SJSA1 (cell line): Measurements from ENCODE around the gene CEMIP2. TPM values are rescaled to one million over a fixed set of nuclear protein-coding genes. Genes with fewer than 3 reads are reported as not detected.
A peak's percentile ranks its signal among the peaks of the same experiment; 100 is the strongest.

ENCODE experiments used
- DNase-seq, 2 experiments: peaks; one replicate each; pipeline ENCODE4 v3.0.0-alpha.2; 2015 to 2020; ENCODE audit warnings: low spot score in 2 of 2, low read depth in 1 of 2
- H3K27ac ChIP-seq: fragments of 250-450 bp; sonication (Bioruptor Pico); 2 replicates; pipeline ENCODE4 v1.5.1; 2020; ENCODE audit warnings: mild to moderate bottlenecking, moderate library complexity
- H3K27me3 ChIP-seq: fragments of 250-450 bp; sonication (Bioruptor Pico); replicated peaks from 2 replicates; pipeline ENCODE4 v1.5.1; 2020; ENCODE audit warnings: mild to moderate bottlenecking, moderate library complexity
- H3K36me3 ChIP-seq: fragments of 250-450 bp; sonication (Bioruptor Pico); 2 replicates; pipeline ENCODE4 v1.5.1; 2020; ENCODE audit warnings: mild to moderate bottlenecking
- H3K4me1 ChIP-seq: fragments of 250-450 bp; sonication (Bioruptor Pico); replicated peaks from 2 replicates; pipeline ENCODE4 v1.6.1; 2021; ENCODE audit warnings: mild to moderate bottlenecking
- H3K4me3 ChIP-seq: fragments of 250-450 bp; sonication (Bioruptor Pico); 2 replicates; pipeline ENCODE4 v1.5.1; 2020; ENCODE audit warnings: mild to moderate bottlenecking
- H3K9me3 ChIP-seq: fragments of 250-450 bp; sonication (Bioruptor Pico); replicated peaks from 2 replicates; pipeline ENCODE4 v1.5.1; 2020; ENCODE audit warnings: mild to moderate bottlenecking
- total RNA-seq: library from RNA; depleted of rRNA; stranded (reverse); fragments of >200 nt; shearing (Covaris generic); gene quantifications from 2 replicates; pipeline ENCODE4 v1.2.3, GENCODE V29; 2014

The CEMIP2 gene
- total RNA-seq, 1 experiment from 2014 or later: 14.8 TPM

- H3K4me1 ChIP-seq: peaks cover 5% of the 10 kb centered on the region; the same call in 1 of the 2 replicates
- no peak overlapping the region for H3K4me3 ChIP-seq
- DNase-seq: no peak
- no peaks in the 10 kb centered on the region for H3K27me3 ChIP-seq
- H3K9me3 ChIP-seq: no peaks in the 10 kb centered on the region
- H3K27ac ChIP-seq: no peak overlapping the region
- H3K36me3 ChIP-seq: peaks cover 7% of the 10 kb centered on the region
These were observed 16.0 kb downstream of the CEMIP2 start for GRCh38 chr9:71752352-71752751.

GRCh38 chr9:71748280-71748743 is 20.0 kb downstream of the CEMIP2 start:
- no peak for DNase-seq
- Histone ChIP-seq H3K27ac (no peak overlapping the region), H3K9me3 (no peaks in the 10 kb centered on the region)

GRCh38 chr9:71747576-71747975 is 20.7 kb downstream of the CEMIP2 start:
- Histone ChIP-seq H3K27ac (no peak overlapping the region), H3K4me1 (peaks cover 18% of the 10 kb centered on the region)
- DNase-seq: no peak

More at GRCh38 chr9:71748280-71748743, 20.0 kb downstream of the CEMIP2 start:
- H3K4me3 ChIP-seq: no peak overlapping the region
- peaks cover 15% of the 10 kb centered on the region for H3K36me3 ChIP-seq
- peaks cover 11% of the 10 kb centered on the region for H3K4me1 ChIP-seq
- no peaks in the 10 kb centered on the region for H3K27me3 ChIP-seq

GRCh38 chr9:71746758-71747125 is 21.6 kb downstream of the CEMIP2 start:
- no peak for DNase-seq
- H3K4me3 ChIP-seq: no peak overlapping the region
- no peaks in the 10 kb centered on the region for H3K27me3 ChIP-seq
- no peaks in the 10 kb centered on the region for H3K9me3 ChIP-seq
- H3K36me3 ChIP-seq: peaks cover 15% of the 10 kb centered on the region
- no peak overlapping the region for H3K27ac ChIP-seq
- H3K4me1 ChIP-seq: peaks cover 24% of the 10 kb centered on the region

More at GRCh38 chr9:71747576-71747975, 20.7 kb downstream of the CEMIP2 start:
- Histone ChIP-seq H3K4me3 (no peak overlapping the region), H3K27me3 (no peaks in the 10 kb centered on the region), H3K36me3 (peaks cover 15% of the 10 kb centered on the region), H3K9me3 (no peaks in the 10 kb centered on the region)

GRCh38 chr9:71746023-71746757 is 22.1 kb downstream of the CEMIP2 start:
- H3K36me3 ChIP-seq: peaks cover 15% of the 10 kb centered on the region
- H3K4me1 ChIP-seq: peaks cover 26% of the 10 kb centered on the region
- H3K27me3 ChIP-seq: no peaks in the 10 kb centered on the region
- no peaks in the 10 kb centered on the region for H3K9me3 ChIP-seq
- H3K27ac ChIP-seq: no peak overlapping the region
- no peak for DNase-seq
- no peak overlapping the region for H3K4me3 ChIP-seq

- DNase-seq: no peak
- H3K4me3 ChIP-seq: no peak overlapping the region
- H3K27me3 ChIP-seq: no peaks in the 10 kb centered on the region
- peaks cover 16% of the 10 kb centered on the region for H3K36me3 ChIP-seq
- peaks cover 26% of the 10 kb centered on the region for H3K4me1 ChIP-seq
- H3K27ac ChIP-seq: no peak overlapping the region
- H3K9me3 ChIP-seq: no peaks in the 10 kb centered on the region
These were observed 23.4 kb downstream of the CEMIP2 start for GRCh38 chr9:71744754-71745521.

- no peaks in the 10 kb centered on the region for H3K27me3 ChIP-seq
- H3K4me3 ChIP-seq: no peak overlapping the region
- peak overlapping the region; percentile 51; the same call in 1 of the 2 replicates for H3K27ac ChIP-seq
- H3K4me1 ChIP-seq: peaks cover 26% of the 10 kb centered on the region
- no peak for DNase-seq
- peaks cover 18% of the 10 kb centered on the region for H3K36me3 ChIP-seq
- no peaks in the 10 kb centered on the region for H3K9me3 ChIP-seq
These were observed 24.4 kb downstream of the CEMIP2 start for GRCh38 chr9:71743882-71744281.

- Histone ChIP-seq H3K4me3 (no peak overlapping the region), H3K27me3 (no peaks in the 10 kb centered on the region), H3K36me3 (peaks cover 14% of the 10 kb centered on the region), H3K9me3 (no peaks in the 10 kb centered on the region), H3K27ac (peak overlapping the region; percentile 51), H3K4me1 (peaks cover 22% of the 10 kb centered on the region)
- peak in 1 of 2 experiments; percentile 43 for DNase-seq
These were observed 25.1 kb downstream of the CEMIP2 start for GRCh38 chr9:71743217-71743705.

- DNase-seq: no peak
- H3K4me3 ChIP-seq: no peak overlapping the region
- H3K4me1 ChIP-seq: peaks cover 22% of the 10 kb centered on the region
- H3K27ac ChIP-seq: peak overlapping the region; percentile 51
- no peaks in the 10 kb centered on the region for H3K27me3 ChIP-seq
- no peaks in the 10 kb centered on the region for H3K9me3 ChIP-seq
- peaks cover 11% of the 10 kb centered on the region for H3K36me3 ChIP-seq
These were observed 25.6 kb downstream of the CEMIP2 start for GRCh38 chr9:71742703-71743102.

- Histone ChIP-seq H3K27ac (peak overlapping the region; percentile 51), H3K9me3 (no peaks in the 10 kb centered on the region), H3K4me1 (peaks cover 22% of the 10 kb centered on the region), H3K27me3 (no peaks in the 10 kb centered on the region), H3K36me3 (peaks cover 11% of the 10 kb centered on the region), H3K4me3 (no peak overlapping the region)
- peak; percentile 43 to 70 for DNase-seq
These were observed 26.2 kb downstream of the CEMIP2 start for GRCh38 chr9:71741926-71742648.

GRCh38 chr9:71740199-71740598 is 28.1 kb downstream of the CEMIP2 start:
- peaks cover 14% of the 10 kb centered on the region for H3K36me3 ChIP-seq
- no peak overlapping the region for H3K4me3 ChIP-seq
- no peak for DNase-seq
- no peaks in the 10 kb centered on the region for H3K9me3 ChIP-seq
- no peaks in the 10 kb centered on the region for H3K27me3 ChIP-seq
- H3K27ac ChIP-seq: no peak overlapping the region
- H3K4me1 ChIP-seq: peaks cover 22% of the 10 kb centered on the region

- H3K27me3 ChIP-seq: no peaks in the 10 kb centered on the region
- peaks cover 11% of the 10 kb centered on the region; the same call in 1 of the 2 replicates for H3K36me3 ChIP-seq
- no peak overlapping the region for H3K27ac ChIP-seq
- H3K4me1 ChIP-seq: peaks cover 10% of the 10 kb centered on the region
- DNase-seq: no peak
- H3K9me3 ChIP-seq: no peaks in the 10 kb centered on the region
- H3K4me3 ChIP-seq: no peak overlapping the region
These were observed 30.9 kb downstream of the CEMIP2 start for GRCh38 chr9:71737455-71737854.

- H3K36me3 ChIP-seq: peaks cover 20% of the 10 kb centered on the region
- H3K4me1 ChIP-seq: peaks cover 3% of the 10 kb centered on the region; the same call in 1 of the 2 replicates
- H3K4me3 ChIP-seq: no peak overlapping the region
- no peak overlapping the region for H3K27ac ChIP-seq
- no peak for DNase-seq
- H3K9me3 ChIP-seq: no peaks in the 10 kb centered on the region
- H3K27me3 ChIP-seq: no peaks in the 10 kb centered on the region
These were observed 32.1 kb downstream of the CEMIP2 start for GRCh38 chr9:71736236-71736635.
